NCI-H510A (cell line): Measurements from ENCODE around the gene BRD4.

Experiments used
- DNase-seq: peaks from one replicate; lab custom pipeline; 2025; lab: John Stamatoyannopoulos, UW

The BRD4 gene

GRCh38 chr19:15194938-15195337, 137.4 kb downstream of the BRD4 start:
- no peak for DNase-seq

DNA sequence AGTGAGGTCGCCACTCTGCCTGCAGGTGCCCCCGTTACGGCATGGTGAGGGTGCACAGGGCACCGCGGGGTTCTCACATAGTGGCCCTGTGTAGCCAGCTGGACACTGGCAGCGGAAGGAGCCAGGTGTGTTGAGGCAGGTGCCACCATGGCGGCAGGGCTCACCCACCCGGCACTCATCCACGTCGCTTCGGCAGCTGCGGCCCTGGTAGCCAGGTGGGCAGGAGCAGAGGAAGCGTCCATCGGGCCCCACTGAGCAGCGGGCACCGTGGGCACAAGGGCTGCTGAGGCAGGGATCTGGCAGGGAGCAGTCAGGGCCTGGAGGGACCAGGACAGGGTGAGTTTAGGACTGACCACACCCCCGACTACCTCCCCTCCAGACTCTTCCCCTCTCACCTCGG, 140.4 kb downstream of the BRD4 start:
- DNase-seq, result no peak

DNA sequence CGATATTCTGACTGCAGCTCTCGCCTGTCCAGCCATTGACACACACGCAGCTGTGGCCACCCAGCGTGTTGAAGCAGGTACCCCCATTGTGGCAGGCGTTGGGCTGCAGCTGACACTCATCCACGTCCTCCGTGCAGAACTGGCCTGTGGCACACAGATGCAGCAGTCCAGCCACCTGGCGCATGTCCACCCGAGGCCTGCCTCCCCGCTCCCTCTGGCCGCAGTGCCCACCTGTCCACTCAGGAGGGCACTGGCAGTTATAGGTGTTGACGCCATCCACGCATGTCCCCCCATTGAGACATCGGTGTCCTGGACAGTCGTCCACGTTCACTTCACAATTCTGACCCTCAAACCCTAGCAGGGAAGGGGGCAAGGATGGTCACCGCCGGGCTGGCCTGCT, 140.8 kb downstream of the BRD4 start:
- DNase-seq, result no peak

GRCh38 chr19:15188851-15189250, 143.5 kb downstream of the BRD4 start:
- DNase-seq, result no peak

DNA sequence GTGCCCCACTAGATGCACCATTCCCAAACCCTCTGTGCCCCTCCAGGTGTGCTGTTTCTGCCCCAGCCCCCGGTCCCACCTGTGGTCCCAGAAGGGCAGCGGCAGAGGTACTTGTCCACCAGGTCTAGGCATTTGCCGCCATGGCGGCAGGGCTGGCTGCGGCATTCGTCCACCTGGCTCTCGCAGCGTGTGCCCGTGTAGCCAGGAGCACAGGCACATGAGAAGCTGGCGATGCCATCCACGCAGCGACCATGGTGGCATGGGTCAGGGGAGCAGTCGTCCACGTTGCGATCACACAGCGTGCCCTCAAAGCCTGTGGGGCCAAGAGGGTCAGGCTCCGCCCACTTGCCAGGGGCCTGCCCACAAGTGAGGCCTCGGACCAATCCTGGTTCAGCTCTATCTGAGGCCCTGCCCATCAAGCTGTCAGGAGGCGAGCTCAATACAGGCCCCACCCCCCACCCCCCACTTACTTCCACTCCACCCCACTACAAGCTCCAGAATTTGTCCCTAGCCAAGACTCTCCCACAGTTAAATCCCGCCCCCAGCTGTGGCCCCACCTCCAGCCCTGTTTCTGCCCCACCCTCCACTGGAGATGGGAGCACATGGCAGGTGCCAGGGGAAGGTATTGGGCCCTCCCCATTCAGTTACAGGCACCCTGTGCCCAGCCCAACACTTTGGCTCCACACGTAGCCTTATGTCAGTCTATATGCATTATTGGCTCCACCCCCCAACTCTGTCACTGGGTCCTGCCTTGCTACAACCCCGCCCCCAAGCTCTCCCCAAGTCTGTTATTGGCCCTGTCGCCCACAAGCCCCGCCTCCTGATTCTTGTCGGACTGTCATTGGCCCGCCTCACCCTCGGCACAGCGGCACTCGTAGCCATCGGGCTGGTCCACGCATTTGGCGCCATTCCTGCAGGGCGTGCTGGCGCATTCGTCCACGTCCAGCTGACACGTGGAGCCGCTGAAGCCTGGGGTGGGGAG, 145.0 kb downstream of the BRD4 start:
- no peak for DNase-seq
